HCT116 (cell line): ENCODE results near the gene IRAK2.

Experiments used
- CBX3 ChIP-seq: IDR thresholded peaks from 2 replicates; pipeline ENCODE4 v1.6.1; 2012; ENCODE audit warnings: low read depth
- EZH2 ChIP-seq: fragments of 200-600 bp; sonication (generic); IDR thresholded peaks from 2 replicates; pipeline ENCODE4 v1.6.1; 2017; ENCODE audit warnings: antibody characterized with exemption, mixed run types
- EZH2phosphoT487 ChIP-seq: fragments of 200-600 bp; IDR thresholded peaks from 2 replicates; pipeline ENCODE4 v1.6.1; 2018; ENCODE audit warnings: antibody characterized with exemption, borderline replicate concordance
- JUND ChIP-seq: IDR thresholded peaks from 2 replicates; pipeline ENCODE4 v1.6.1; 2012
- POLR2A ChIP-seq: IDR thresholded peaks from 2 replicates; pipeline ENCODE4 v1.7.0; 2011; ENCODE audit warnings: borderline replicate concordance; ENCODE audit not compliant: insufficient read depth, insufficient read length; ENCODE audit errors: extremely low read depth
- POLR2AphosphoS5 ChIP-seq: IDR thresholded peaks from 2 replicates; pipeline ENCODE4 v1.6.1; 2011; ENCODE audit warnings: mild to moderate bottlenecking, low read depth, low read length, moderate library complexity
- RAD21 ChIP-seq: IDR thresholded peaks from 2 replicates; pipeline ENCODE4 v1.6.1; 2012; ENCODE audit warnings: low read depth, mild to moderate bottlenecking
- SIN3A ChIP-seq: IDR thresholded peaks from 2 replicates; pipeline ENCODE4 v1.6.1; 2012; ENCODE audit warnings: low read depth
- ZNF274 ChIP-seq: fragments of 200-500 bp; sonication (Bioruptor generic); IDR thresholded peaks from 2 replicates; pipeline ENCODE4 v1.6.1; 2014; ENCODE audit warnings: mild to moderate bottlenecking, low read depth, low read length, inconsistent platforms
- TF ChIP-seq, protein P1 (sequence below), 3 experiments: fragments of 200-600 bp in 1 of 3; sonication (generic) in 1 of 3; IDR thresholded peaks in 2 of 3; conservative IDR thresholded peaks in 1 of 3; 2 replicates each; pipeline ENCODE4 v1.5.1; 2012 to 2017; ENCODE audit warnings: low read depth in 2 of 3, low read length in 2 of 3, antibody characterized with exemption in 1 of 3, borderline replicate concordance in 1 of 3, control low read depth in 1 of 3, mild to moderate bottlenecking in 1 of 3, mixed read lengths in 1 of 3, mixed run types in 1 of 3, moderate library complexity in 1 of 3; ENCODE audit not compliant: insufficient read depth in 1 of 3

DNA sequence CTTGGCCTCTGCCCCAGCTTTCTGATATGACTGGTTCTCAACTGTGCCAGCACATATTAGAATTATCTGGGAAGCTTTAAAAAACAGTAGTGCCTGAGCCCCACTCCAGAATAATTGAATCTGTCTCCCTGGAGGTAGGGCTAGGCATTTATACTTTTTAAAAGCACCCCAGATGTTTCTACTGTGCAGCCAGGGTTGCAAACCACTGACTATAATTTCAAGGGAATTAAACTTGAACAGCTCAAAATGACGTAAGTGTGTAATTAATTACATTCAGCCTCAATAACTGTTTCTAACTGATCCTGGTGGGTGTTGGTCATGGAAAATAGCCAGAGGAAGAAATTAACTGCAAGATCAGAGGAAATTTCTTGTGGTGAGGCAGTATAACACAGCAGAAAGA, 4.4 kb upstream of the IRAK2 start:
- TF ChIP-seq POLR2A (no peak), EZH2phosphoT487 (no peak), SIN3A (no peak), RAD21 (no peak), CBX3 (no peak), JUND (no peak), EZH2 (no peak), POLR2AphosphoS5 (no peak), ZNF274 (no peak)
- TF ChIP-seq, protein P1, sequence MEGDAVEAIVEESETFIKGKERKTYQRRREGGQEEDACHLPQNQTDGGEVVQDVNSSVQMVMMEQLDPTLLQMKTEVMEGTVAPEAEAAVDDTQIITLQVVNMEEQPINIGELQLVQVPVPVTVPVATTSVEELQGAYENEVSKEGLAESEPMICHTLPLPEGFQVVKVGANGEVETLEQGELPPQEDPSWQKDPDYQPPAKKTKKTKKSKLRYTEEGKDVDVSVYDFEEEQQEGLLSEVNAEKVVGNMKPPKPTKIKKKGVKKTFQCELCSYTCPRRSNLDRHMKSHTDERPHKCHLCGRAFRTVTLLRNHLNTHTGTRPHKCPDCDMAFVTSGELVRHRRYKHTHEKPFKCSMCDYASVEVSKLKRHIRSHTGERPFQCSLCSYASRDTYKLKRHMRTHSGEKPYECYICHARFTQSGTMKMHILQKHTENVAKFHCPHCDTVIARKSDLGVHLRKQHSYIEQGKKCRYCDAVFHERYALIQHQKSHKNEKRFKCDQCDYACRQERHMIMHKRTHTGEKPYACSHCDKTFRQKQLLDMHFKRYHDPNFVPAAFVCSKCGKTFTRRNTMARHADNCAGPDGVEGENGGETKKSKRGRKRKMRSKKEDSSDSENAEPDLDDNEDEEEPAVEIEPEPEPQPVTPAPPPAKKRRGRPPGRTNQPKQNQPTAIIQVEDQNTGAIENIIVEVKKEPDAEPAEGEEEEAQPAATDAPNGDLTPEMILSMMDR (IDR thresholded peaks at IDR 0.05 in 2 of 3, conservative IDR thresholded peaks at IDR 0.05 in 1 of 3; ENCODE audit: borderline replicate concordance in 1 of 3, insufficient read depth in 1 of 3, low read depth in 2 of 3, low read length in 2 of 3): no peak
